Neural crest cell (in vitro differentiated cells): ENCODE measurements around the gene MANSC4. TPM values are rescaled to one million over a fixed set of nuclear protein-coding genes. Genes with fewer than 3 reads are reported as not detected.

ENCODE experiments used
- DNase-seq: peaks from one replicate; pipeline ENCODE4 v3.0.0; 2021; ENCODE audit warnings: low read depth, mixed read lengths, low spot score
- H3K27ac Mint-ChIP-seq: one replicate; pipeline ENCODE4 v1.8.0; 2021; ENCODE audit warnings: mild to moderate bottlenecking, mixed read lengths; ENCODE audit not compliant: unreplicated experiment
- H3K27me3 Mint-ChIP-seq: 2 replicates; pipeline ENCODE4 v1.8.0; 2021; ENCODE audit warnings: low read depth, mild to moderate bottlenecking, mixed read lengths
- H3K36me3 Mint-ChIP-seq: 2 replicates; pipeline ENCODE4 v1.8.0; 2021; ENCODE audit warnings: low read depth, mild to moderate bottlenecking, mixed read lengths
- H3K4me1 Mint-ChIP-seq: 2 replicates; pipeline ENCODE4 v1.8.0; 2021; ENCODE audit warnings: mixed read lengths
- H3K4me3 Mint-ChIP-seq: one replicate; pipeline ENCODE4 v1.8.0; 2021; ENCODE audit warnings: mild to moderate bottlenecking, mixed read lengths
- H3K9me3 Mint-ChIP-seq: 2 replicates; pipeline ENCODE4 v1.8.0; 2021; ENCODE audit warnings: mixed read lengths
- CTCF ChIP-seq: fragments of 200-600 bp; sonication (generic); conservative IDR thresholded peaks from 2 replicates; pipeline ENCODE4 v1.5.0; 2021; ENCODE audit warnings: antibody characterized with exemption, mild to moderate bottlenecking
- total RNA-seq: library from RNA; stranded (reverse); gene quantifications from 2 replicates; pipeline ENCODE4 v1.2.1, GENCODE V29; 2021

Gene MANSC4
- total RNA-seq, 1 donor from 2014 or later, result not detected

GRCh38 chr12:27787559-27787958 is 7.5 kb upstream of the MANSC4 start:
- TF ChIP-seq CTCF, result no peak
- no peak overlapping the region for H3K27ac Mint-ChIP-seq
- H3K36me3 Mint-ChIP-seq, result peaks cover 23% of the 10 kb centered on the region
- no peak overlapping the region for H3K4me3 Mint-ChIP-seq
- H3K4me1 Mint-ChIP-seq, result peaks cover 26% of the 10 kb centered on the region
- H3K9me3 Mint-ChIP-seq, result no peaks in the 10 kb centered on the region
- no peak for DNase-seq
- no peaks in the 10 kb centered on the region for H3K27me3 Mint-ChIP-seq

GRCh38 chr12:27785882-27786570 is 6.0 kb upstream of the MANSC4 start:
- DNase-seq, result no peak
- Mint-ChIP-seq H3K27me3 (no peaks in the 10 kb centered on the region), H3K4me3 (no peak overlapping the region), H3K9me3 (no peaks in the 10 kb centered on the region), H3K36me3 (peaks cover 16% of the 10 kb centered on the region), H3K4me1 (peaks cover 41% of the 10 kb centered on the region), H3K27ac (no peak overlapping the region)
- TF ChIP-seq CTCF, result no peak

GRCh38 chr12:27782481-27782880 is 2.4 kb upstream of the MANSC4 start:
- Mint-ChIP-seq H3K36me3 (peaks cover 14% of the 10 kb centered on the region), H3K4me3 (peak overlapping the region; percentile 83), H3K4me1 (peaks cover 58% of the 10 kb centered on the region), H3K9me3 (no peaks in the 10 kb centered on the region), H3K27ac (peak overlapping the region; percentile 76), H3K27me3 (no peaks in the 10 kb centered on the region)
- no peak for TF ChIP-seq CTCF
- DNase-seq, result no peak

GRCh38 chr12:27781680-27782079 is 1.6 kb upstream of the MANSC4 start:
- Mint-ChIP-seq H3K4me1 (peaks cover 65% of the 10 kb centered on the region), H3K36me3 (peaks cover 14% of the 10 kb centered on the region), H3K9me3 (no peaks in the 10 kb centered on the region), H3K27me3 (no peaks in the 10 kb centered on the region), H3K27ac (no peak overlapping the region), H3K4me3 (peak overlapping the region; percentile 83)
- DNase-seq, result no peak
- no peak for TF ChIP-seq CTCF

- Mint-ChIP-seq H3K4me1 (peaks cover 61% of the 10 kb centered on the region), H3K9me3 (no peaks in the 10 kb centered on the region), H3K27me3 (no peaks in the 10 kb centered on the region), H3K36me3 (peaks cover 14% of the 10 kb centered on the region), H3K27ac (peak overlapping the region; percentile 83), H3K4me3 (peak overlapping the region; percentile 83)
- no peak for DNase-seq
- TF ChIP-seq CTCF, result no peak
Observed at GRCh38 chr12:27780612-27781408, 774 bp upstream of the MANSC4 start.
